H1 (cell line): ENCODE data around the gene NPIPA1. TPM values are rescaled to one million over a fixed set of nuclear protein-coding genes. Genes with fewer than 3 reads are reported as not detected.

Experiments
- HDAC6 ChIP-seq: IDR thresholded peaks from one replicate; pipeline ENCODE4 v1.7.1; 2012; ENCODE audit warnings: low read depth, mild to moderate bottlenecking, inconsistent platforms, low read length, moderate library complexity
- JUN ChIP-seq: IDR thresholded peaks from 2 replicates; pipeline ENCODE4 v1.6.1; 2011; ENCODE audit warnings: low read depth, mild to moderate bottlenecking, improper control_type of control experiment, low read length
- PHF8 ChIP-seq: fragments of 200-600 bp; sonication (generic); conservative IDR thresholded peaks from 2 replicates; pipeline ENCODE4 v1.7.1; 2012; ENCODE audit warnings: low read depth, mild to moderate bottlenecking, inconsistent platforms, low read length, moderate library complexity
- SAP30 ChIP-seq: fragments of 300-600 bp; sonication (generic); IDR thresholded peaks from 2 replicates; pipeline ENCODE4 v1.7.1; 2012; ENCODE audit warnings: low read length, moderate library complexity, mild to moderate bottlenecking, inconsistent platforms; ENCODE audit not compliant: insufficient read depth, insufficient replicate concordance
- polyA plus RNA-seq, 7 experiments: library from polyadenylated mRNA; depleted of rRNA in 3 of 7; stranded (reverse) in 5 of 7; unstranded in 2 of 7; fragments of >200 nt in 5 of 7; fragments of 200-250 nt in 2 of 7; gene quantifications; 1 replicate in 5 of 7; 2 replicates in 1 of 7; 4 replicates in 1 of 7; pipeline versions ENCODE4 v1.2.1 to v1.2.3, GENCODE V29; 2011 to 2013; ENCODE audit warnings: missing spikeins in 2 of 7, mixed read lengths in 2 of 7
- total RNA-seq: library from RNA; stranded (reverse); fragmentation: NEBNext Ultra II Directional; extraction: Animal tissue kit (Norgen Biotek cat#: 25700); gene quantifications from 2 replicates; pipeline ENCODE4 v1.2.1, GENCODE V29; 2021

Gene NPIPA1
- total and polyA plus RNA-seq, 2 of the 8 experiments (the other 6 are each of a cell fraction or from before 2014, with no cell fraction given), result 60.0 to 97.8 TPM

- TF ChIP-seq JUN (no peak), SAP30 (no peak), PHF8 (no peak), HDAC6 (no peak)
Observed at GRCh38 chr16:14963281-14964173, 26.3 kb downstream of the NPIPA1 start (continued).
